ENCODE results near the gene CARD14.
"Not testable (repeated sequence)": the region's sequence is repeated elsewhere in the genome, so short reads cannot be mapped to it uniquely, and the experiment has no call there.

The CARD14 gene

DNA sequence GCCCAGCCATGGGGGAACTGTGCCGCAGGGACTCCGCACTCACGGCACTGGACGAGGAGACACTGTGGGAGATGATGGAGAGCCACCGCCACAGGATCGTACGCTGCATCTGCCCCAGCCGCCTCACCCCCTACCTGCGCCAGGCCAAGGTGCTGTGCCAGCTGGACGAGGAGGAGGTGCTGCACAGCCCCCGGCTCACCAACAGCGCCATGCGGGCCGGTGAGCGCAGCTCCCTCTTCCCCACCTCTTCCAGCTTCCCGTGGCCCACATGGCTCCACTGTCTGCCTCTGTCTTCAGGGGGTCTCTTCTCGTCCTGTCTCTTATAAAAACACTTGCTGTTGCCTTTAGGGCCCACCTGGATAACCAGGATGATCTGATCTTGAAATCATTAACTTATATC, 11.6 kb downstream of the CARD14 start:
- peak in 1 of 10 donors; percentile 57 for DNase-seq
- intact Hi-C loops (cut with DNase I): no loop called here

DNA sequence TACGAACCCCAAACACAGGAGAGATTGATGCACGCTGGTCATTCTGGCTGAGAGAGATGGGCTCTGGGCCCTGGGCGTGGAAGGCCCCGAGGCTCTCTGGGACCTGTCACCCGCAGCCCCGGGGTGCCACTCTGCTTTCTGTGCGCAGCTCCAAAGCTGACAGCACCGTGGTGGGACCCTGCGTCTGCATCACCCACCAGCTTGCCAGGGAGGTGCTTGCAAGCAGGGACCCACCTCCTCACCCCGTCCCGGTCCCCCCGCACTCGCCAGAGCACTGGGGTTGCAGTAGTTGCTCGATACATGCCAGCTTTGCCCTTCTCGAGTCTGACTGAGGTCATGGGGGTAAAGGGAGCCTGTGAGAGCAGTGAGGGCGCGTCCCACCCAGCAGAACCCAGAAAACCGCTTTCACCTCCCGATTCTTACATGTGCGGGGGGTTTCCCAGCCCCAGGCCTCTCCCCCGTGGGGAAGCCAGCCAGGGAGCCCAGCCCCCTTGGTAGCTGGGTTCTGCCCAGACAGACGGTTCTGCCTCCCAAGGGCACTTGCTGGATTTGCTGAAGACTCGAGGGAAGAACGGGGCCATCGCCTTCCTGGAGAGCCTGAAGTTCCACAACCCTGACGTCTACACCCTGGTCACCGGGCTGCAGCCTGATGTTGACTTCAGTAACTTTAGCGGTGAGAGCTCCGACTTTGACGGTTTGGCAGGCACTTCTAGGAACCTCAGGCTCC, 12.5 kb downstream of the CARD14 start:
- peak in 1 of 10 donors; percentile 75 for DNase-seq
- intact Hi-C loops (cut with DNase I): no loop called here

DNA sequence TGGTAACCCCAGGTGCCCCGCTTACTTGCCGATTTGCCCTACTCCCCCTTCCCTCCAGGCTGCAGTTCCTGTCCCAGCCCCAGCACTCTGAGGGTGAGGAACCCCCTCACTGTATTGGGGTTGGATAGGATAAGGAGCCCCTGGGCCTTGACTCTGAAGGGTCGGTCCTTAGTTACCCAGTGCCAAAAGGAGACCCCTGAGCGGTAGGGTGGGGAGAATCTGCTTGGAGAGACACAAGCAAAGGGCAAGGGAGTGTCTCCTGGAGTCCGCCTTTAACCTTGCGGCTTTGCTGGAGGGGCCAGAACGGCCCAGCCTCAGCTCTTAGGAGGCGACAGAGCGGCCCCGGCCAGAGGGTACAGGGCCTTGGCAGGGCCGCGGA, 13.0 kb downstream of the CARD14 start:
- DNase-seq: no peak
- intact Hi-C loops (cut with DNase I): no loop called here

DNA sequence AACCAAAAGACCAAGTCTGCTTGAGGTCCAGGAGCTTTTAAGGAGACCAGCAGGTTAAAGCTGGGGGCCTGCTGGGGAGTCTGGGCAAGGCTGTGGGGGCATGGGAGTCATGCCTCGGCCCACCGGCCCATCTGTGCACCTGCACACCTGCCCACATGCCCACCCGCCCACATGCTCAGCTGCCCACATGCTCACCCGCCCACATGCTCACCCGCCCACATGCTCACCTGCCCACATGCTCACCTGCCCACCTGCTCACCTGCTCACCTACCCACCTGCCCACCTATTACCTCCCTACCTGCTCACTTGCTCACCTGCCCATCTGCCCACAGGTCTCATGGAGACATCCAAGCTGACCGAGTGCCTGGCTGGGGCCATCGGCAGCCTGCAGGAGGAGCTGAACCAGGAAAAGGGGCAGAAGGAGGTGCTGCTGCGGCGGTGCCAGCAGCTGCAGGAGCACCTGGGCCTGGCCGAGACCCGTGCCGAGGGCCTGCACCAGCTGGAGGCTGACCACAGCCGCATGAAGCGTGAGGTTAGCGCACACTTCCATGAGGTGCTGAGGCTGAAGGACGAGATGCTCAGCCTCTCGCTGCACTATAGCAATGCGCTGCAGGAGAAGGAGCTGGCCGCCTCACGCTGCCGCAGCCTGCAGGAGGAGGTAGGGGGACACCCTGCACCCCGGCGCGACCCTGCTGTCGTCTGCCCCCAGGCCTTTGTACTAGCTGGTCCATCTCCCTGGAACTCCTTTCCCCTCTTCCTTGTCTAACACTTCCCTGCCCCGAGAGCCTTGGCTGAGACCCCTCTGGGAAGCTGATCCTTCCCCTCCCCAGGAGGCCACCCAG, 14.0 kb downstream of the CARD14 start:
- intact Hi-C loops (cut with DNase I): no loop called here

DNA sequence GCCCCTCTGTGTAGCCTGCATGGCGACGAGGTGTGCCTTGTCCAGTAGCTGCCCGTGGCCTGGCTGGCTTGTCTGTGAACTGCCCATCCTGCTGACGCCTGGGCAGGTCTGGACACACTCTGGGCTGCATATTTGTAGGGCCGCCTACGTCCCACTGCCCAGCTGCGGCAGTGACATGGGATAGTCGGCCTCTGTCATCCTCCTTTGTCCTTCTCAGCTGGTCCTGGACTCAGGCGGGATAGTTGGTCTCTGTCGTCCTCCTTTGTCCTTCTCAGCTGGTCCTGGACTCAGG, 14.5 kb downstream of the CARD14 start:
- intact Hi-C loops (cut with DNase I): no loop called here
- DNase-seq: peak in 1 of 10 donors; percentile 85

More for the DNA sequence above, 14.0 kb downstream of the CARD14 start:
- peak in 1 of 10 donors; percentile 59 for DNase-seq

DNA sequence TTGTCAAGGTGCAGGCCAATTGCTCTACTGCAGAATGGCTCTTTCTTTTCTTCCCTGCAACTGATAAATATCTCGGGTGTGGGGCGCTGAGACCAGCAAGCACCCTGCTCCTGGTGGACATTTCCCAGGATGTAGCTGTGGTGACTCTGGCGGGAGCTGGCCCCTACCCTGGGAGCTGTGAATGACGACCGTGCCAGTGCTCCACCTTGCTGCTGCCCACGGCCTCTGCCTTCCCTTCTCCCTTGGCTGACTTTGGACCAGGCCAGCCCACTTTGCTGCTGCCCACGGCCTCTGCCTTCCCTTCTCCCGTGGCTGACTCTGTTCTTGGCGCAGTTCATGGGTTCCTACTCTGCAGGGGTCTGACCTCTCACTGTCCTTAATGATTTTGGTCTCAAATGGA, 16.1 kb downstream of the CARD14 start:
- peak in 1 of 10 donors; percentile 61 for DNase-seq
- intact Hi-C loops (cut with DNase I): no loop called here

DNA sequence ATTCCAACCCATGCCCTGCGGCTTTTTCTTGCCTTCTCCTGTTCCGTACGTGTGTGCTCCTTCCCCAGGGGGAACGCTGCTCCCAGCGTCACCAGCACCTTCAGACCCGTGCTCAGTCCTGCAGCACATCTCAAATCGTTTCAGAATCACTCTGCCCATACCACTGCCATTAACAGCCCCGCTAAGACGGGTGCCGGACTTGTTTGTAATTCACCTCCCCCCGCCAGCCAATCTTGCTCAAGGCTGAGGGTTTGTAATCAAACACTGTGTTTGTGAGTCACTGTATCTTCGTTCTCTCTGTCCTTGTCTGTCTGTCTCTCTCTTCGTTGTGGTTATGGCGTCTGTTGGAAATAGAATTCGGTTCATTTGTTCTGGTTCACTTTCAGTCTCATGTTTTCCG, 17.3 kb downstream of the CARD14 start:
- no peak for DNase-seq
- intact Hi-C loops (cut with DNase I): no loop called here

DNA sequence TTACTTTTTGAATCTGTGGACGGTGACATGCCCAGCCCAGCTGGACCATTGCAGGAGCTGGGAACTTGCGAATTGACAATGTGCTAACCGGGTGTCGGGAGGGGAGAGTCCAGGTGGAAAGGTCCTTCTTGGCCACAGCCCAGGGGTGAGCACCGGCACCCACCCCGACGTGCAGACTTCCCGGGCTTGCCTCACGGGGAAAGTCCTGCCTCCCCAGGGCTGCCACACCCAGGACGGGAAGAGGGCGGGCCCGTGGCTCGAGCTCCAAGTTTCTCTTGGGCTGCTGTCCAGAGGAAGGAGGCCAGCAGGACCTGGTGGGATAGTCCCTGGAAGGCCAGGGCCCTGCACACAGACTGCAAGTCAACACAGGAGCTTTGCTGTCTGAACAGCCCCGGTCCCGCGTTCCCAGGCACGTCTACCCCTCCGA, 17.7 kb downstream of the CARD14 start:
- intact Hi-C loops (cut with DNase I): no loop called here
- peak in 1 of 10 donors; percentile 73 for DNase-seq

DNA sequence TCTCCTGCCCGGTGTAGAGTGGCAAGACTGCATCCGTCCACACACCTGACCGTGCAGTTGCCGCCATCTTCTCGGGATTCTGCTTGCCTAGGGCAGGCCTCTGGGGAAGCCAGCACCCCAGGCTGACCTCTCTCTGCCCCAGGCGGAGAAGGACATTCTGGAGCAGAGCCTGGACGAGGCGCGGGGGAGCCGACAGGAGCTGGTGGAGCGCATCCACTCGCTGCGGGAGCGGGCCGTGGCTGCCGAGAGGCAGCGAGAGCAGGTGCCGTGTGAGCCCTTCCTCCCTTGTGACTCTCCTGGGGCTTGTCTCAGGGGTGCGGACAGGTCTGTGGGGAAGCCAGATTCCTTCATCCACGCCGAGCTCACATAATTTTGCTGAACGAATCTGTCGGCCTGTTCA, 19.8 kb downstream of the CARD14 start:
- peak in 1 of 10 donors; percentile 76 for DNase-seq
- intact Hi-C loops (cut with DNase I): no loop called here

DNA sequence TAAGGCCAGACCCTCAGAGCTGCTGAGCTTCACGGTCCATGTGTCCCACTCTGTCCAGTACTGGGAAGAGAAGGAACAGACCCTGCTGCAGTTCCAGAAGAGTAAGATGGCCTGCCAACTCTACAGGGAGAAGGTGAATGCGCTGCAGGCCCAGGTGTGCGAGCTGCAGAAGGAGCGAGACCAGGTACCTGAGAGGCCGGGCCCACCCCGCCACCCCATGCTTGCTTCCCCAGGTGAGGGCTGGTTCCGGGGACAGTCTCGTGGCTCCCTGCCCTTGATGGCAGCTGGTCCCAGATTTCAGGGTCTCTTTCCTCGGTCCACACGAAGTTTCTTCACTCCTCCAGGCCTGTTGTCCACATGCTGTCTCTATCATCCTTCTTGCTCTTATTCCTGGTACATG, 20.9 kb downstream of the CARD14 start:
- intact Hi-C loops (cut with DNase I): no loop called here
- DNase-seq: peak in 1 of 10 donors; percentile 66

DNA sequence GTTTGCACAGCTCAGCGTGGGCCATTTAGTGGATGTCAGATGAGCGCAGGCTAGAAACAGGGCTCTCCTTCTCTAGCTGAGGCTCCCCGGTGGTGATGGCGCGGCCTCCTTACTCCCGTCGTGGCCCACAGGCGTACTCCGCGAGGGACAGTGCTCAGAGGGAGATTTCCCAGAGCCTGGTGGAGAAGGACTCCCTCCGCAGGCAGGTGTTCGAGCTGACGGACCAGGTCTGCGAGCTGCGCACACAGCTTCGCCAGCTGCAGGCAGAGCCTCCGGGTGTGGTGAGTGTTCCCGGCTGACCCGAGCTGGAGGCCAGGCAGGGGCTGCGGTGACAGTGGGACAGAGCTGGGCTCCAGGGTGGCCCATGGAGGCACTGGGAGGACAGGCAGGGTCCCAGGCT, 21.4 kb downstream of the CARD14 start:
- peak in 1 of 10 donors; percentile 61 for DNase-seq
- intact Hi-C loops (cut with DNase I): no loop called here

DNA sequence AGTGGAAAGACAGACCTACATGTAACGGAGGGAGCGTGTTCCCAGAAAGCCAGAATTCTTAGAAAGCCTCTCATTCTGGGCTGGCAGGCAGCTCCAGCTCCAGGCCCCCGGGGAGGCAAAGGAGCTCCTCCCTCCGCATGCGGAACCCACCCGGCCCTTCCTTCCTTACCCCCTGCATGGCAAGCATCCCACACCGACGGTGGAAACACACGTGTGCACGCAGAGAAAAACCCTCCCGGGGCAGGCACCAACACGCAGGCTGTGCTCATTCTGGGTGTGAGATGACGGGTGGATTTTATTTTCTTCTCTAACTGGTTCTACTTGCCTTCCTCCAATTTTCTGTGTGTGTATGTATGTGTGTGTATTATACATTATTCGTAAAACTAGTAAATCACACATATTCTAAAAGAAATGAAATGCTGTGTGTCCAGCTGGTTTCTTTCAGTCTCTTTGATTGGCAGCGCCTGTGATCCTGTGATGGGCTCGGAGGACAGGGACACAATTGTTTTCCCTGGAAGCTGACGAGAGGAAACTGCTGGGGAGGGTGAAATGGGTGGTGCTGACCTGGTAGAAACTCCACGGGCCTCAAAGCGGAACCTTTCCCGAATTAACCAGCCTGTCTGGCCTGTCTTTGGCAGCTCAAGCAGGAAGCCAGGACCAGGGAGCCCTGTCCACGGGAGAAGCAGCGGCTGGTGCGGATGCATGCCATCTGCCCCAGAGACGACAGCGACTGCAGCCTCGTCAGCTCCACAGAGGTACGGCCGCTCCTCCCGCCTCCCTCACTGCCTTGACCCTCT, 22.2 kb downstream of the CARD14 start:
- intact Hi-C loops (cut with DNase I): no loop called here

DNA sequence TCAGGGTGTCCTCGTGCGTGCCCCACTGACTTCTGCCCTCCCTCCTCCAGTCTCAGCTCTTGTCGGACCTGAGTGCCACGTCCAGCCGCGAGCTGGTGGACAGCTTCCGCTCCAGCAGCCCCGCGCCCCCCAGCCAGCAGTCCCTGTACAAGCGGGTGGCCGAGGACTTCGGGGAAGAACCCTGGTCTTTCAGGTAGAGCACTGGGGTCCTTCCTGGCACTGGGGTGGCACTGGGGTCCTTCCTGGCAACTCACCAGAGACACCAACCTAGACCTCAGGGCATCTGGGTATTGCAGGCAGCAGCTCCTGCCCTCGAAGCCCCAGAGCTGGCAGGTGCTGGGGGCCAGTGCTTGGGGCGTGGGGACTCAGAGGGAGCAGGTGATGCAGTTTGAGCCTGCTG, 25.3 kb downstream of the CARD14 start:
- intact Hi-C loops (cut with DNase I): no loop called here
- no peak for DNase-seq

More for the DNA sequence above, 22.2 kb downstream of the CARD14 start:
- DNase-seq: peak in 5 of 10 donors; percentile 16 to 84 (median 52)

DNA sequence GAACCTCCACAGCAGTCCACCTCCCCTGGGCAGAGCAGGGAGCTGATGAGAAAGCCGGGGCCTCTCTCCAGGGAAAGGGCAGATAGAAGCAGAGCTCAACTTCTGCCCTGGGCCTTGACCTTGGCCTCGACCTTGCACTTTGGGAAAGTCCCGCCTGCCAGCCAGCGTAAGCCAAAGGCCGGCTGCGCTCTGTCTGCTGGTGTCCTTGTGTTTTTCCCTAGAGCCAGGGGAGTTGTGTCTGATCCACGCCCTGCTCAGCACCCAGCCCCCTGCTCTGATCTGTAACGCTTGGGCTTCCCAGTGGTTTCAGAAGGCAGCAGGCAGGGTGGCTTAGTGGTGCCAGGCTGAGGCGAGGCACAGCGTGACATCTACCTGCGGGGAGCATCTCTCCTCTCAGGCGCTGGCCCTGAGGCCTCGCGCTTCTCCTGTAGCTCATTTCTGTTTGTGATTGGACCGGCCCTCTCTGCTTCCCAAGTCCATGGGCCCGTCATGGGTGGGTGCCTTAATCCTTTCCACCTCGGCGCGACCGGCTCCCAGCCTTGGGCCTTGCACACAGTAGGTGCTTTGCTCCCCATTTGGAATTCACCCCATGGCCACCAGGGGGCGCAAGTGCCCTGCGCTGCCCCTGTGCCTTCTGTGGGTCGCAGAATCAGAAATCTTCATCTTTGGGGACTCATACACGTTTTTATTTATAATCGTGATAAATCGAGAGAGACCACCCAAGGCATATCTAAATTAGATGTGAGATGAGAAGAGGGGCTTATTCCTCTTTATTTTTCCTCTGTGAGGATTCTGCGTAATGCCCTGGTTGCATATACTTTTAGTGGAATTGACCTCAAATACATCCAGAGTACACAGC, 26.1 kb downstream of the CARD14 start:
- intact Hi-C loops (cut with DNase I): no loop called here
- peak in 1 of 10 donors; percentile 79 for DNase-seq

DNA sequence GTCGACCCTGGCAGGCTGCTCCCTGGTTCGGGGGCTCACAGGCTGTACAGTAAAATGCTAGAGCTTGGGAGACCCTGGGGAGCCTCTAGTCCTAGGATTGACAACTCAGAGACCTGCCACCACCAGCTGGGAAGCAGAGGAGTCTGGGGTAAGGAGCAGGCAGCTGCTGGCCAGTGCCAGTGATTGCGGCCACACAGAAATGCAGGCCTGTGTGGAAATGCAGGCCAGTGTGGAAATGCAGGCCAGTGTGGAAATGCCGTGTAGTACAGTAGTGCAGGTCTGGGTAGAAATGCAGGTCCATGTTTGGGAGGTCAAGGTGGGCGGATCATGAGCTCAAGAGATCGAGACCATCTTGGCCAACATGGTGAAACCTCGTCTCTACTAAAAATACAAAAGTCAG, 26.8 kb downstream of the CARD14 start:
- DNase-seq: peak in 1 of 10 donors; percentile 76
- intact Hi-C loops (cut with DNase I): no loop called here

DNA sequence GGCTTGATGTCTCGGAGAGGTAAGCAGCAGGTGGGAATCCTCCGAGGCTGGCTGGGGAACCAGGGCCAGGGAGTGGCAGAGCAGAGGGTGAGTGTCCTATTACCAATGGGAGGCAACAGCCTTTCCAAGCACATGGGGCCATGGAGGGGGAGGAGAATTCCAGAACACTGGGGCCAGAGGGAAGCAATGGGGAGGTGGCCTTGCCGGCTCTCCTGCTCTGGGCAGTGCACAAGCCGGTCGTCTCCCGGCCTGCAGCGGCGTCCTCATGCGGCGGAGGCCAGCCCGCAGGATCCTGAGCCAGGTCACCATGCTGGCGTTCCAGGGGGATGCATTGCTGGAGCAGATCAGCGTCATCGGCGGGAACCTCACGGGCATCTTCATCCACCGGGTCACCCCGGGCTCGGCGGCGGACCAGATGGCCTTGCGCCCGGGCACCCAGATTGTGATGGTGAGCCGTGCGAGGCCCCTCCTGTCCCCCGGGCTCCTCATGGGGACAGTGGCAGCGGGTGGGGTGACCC, 28.4 kb downstream of the CARD14 start:
- intact Hi-C loops (cut with DNase I): no loop called here
- DNase-seq: peak in 2 of 10 donors; percentile 74 to 82

DNA sequence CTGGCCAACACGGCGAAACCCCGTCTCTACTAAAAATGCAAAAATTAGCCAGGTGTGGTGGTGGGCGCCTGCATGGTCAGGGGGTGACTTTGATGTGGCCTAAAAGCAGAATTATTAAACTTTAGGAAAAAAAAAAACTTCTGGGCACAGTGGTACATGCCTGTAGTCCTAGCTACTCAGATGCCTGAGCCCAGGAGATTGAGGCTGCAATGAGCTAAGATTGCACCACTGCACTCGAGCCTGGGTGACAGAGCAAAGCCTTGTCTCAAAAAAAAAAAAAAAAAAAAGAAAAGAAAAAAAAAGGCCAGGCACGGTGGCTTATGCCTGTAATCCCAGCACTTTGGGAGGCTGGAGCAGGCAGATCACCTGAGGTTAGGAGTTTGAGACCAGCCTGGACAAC, 29.5 kb downstream of the CARD14 start:
- intact Hi-C loops (cut with DNase I): not testable (repeated sequence)

DNA sequence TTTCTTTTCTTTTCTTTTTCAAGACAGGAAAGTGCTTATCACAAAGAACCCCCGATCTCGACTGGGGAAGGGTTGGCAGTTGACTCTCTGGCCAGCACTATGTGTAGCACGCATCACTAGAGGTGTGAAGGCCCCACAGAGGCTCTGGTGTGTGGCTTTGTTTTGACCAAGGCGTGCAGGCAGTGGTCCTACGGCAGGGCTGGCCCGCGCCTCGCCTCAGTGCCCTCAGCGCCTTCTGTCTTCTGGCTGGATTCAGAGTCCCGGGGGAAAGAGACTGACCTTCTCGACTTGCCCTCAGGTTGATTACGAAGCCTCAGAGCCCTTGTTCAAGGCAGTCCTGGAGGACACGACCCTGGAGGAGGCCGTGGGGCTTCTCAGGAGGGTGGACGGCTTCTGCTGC, 31.6 kb downstream of the CARD14 start:
- DNase-seq: no peak
- intact Hi-C loops (cut with DNase I): no loop called here

More for the DNA sequence above, 29.5 kb downstream of the CARD14 start:
- not testable (repeated sequence) for DNase-seq

DNA sequence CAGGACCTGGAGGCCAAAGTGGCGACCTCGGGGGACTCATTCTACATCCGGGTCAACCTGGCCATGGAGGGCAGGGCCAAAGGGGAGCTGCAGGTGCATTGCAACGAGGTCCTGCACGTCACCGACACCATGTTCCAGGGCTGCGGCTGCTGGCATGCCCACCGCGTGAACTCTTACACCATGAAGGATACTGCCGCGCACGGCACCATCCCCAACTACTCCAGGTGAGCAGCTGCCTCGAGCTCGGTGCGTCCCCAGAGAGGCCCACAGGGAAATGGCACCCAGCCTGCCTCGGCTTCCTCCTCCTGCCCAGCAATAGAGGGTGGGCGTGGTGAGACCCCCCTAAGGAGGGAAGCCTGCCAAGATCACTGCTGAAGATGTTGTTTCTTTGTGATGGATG, 32.4 kb downstream of the CARD14 start:
- intact Hi-C loops (cut with DNase I): no loop called here
- peak in 1 of 10 donors; percentile 72 for DNase-seq

DNA sequence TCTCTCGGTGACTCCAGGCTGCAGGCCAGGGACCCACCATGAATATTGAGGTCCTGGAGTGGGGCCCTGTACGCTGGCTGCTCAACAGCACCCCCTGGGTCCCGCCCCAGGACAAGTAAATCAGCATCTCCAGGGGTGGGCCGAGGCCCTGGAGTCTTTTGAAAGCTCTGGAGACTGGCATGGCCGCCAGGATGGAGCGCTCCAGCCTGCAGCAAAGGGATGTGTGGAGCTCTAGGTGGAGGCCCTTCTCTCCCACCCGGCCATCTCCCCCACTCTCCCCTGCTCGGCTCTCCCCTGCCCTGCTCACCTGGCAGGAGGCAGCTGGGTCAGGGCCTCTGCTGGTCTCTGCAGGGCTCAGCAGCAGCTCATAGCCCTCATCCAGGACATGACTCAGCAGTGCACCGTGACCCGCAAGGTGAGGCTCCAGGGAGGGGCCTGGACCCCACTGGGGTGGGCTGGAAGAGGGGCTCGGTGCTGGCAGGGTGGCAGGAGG, 33.7 kb downstream of the CARD14 start:
- DNase-seq: peak in 1 of 10 donors; percentile 77
- intact Hi-C loops (cut with DNase I): no loop called here
